Measurements from ENCODE around the gene AMELX.

- TF ChIP-seq REST (IDR thresholded peaks at IDR 0.05; ENCODE audit: low read depth) (no peak), CREB1 (IDR thresholded peaks at IDR 0.05; ENCODE audit: low read depth) (no peak), RAD21 (IDR thresholded peaks at IDR 0.05; ENCODE audit: low read depth) (no peak), EP300 (IDR thresholded peaks at IDR 0.05; ENCODE audit: borderline replicate concordance) (no peak), TAF1 (IDR thresholded peaks at IDR 0.05; ENCODE audit: low read depth) (no peak), EGR1 (IDR thresholded peaks at IDR 0.05) (no peak)
Measured at GRCh38 chrX:11244636-11245035, 48.6 kb upstream of the AMELX start.

All from Ishikawa (cell line).